NCI-H524 (cell line): ENCODE data around the gene GABBR2.
A peak's percentile ranks its signal among the peaks of the same experiment; 100 is the strongest.

Experiments
- DNase-seq, 2 experiments: peaks; one replicate each; lab custom pipeline; 2025; lab: John Stamatoyannopoulos, UW

GABBR2 gene

GRCh38 chr9:98570055-98570454 is 138.7 kb downstream of the GABBR2 start:
- DNase-seq = no peak

- peak in 1 of 2 experiments; percentile 21 for DNase-seq
Observed at GRCh38 chr9:98569491-98569890, 139.2 kb downstream of the GABBR2 start.

- no peak for DNase-seq
Observed at GRCh38 chr9:98568909-98569469, 139.7 kb downstream of the GABBR2 start.

GRCh38 chr9:98568234-98568908 is 140.4 kb downstream of the GABBR2 start:
- no peak for DNase-seq

- DNase-seq = no peak
Observed at GRCh38 chr9:98567540-98568233, 141.0 kb downstream of the GABBR2 start.

GRCh38 chr9:98565152-98566135 is 143.3 kb downstream of the GABBR2 start:
- no peak for DNase-seq

GRCh38 chr9:98564714-98565113 is 144.0 kb downstream of the GABBR2 start:
- DNase-seq = no peak

GRCh38 chr9:98563988-98564387 is 144.7 kb downstream of the GABBR2 start:
- no peak for DNase-seq

- no peak for DNase-seq
Observed at GRCh38 chr9:98563212-98563907, 145.4 kb downstream of the GABBR2 start.

- DNase-seq = no peak
Observed at GRCh38 chr9:98559561-98559960, 149.2 kb downstream of the GABBR2 start.

GRCh38 chr9:98558575-98558974 is 150.2 kb downstream of the GABBR2 start:
- DNase-seq = no peak

- DNase-seq = no peak
Observed at GRCh38 chr9:98556511-98556910, 152.2 kb downstream of the GABBR2 start.

- DNase-seq = peak; percentile 16 to 27
Observed at GRCh38 chr9:98555651-98556465, 152.9 kb downstream of the GABBR2 start.

- no peak for DNase-seq
Observed at GRCh38 chr9:98554752-98555151, 154.0 kb downstream of the GABBR2 start.

- no peak for DNase-seq
Observed at GRCh38 chr9:98552331-98552730, 156.4 kb downstream of the GABBR2 start.

GRCh38 chr9:98551511-98552286 is 157.0 kb downstream of the GABBR2 start:
- DNase-seq = no peak

GRCh38 chr9:98550206-98550820 is 158.4 kb downstream of the GABBR2 start:
- no peak for DNase-seq

GRCh38 chr9:98549401-98549800 is 159.3 kb downstream of the GABBR2 start:
- DNase-seq = no peak

GRCh38 chr9:98547606-98548005 is 161.1 kb downstream of the GABBR2 start:
- no peak for DNase-seq
